Measurements from ENCODE around the gene TMEM94. TPM values are rescaled to one million over a fixed set of nuclear protein-coding genes. Genes with fewer than 3 reads are reported as not detected.

TMEM94 gene
- total RNA-seq, 1 experiment from 2014 or later, result 61.4 TPM

- Histone ChIP-seq H2BK20ac (ENCODE audit: low read depth, low read length, poor library complexity, severe bottlenecking) (no peak overlapping the region), H3K79me1 (ENCODE audit: insufficient read depth, low read depth, low read length, poor library complexity, severe bottlenecking) (no peaks in the 10 kb centered on the region), H3K23me2 (ENCODE audit: insufficient read length, low read depth, low read length, poor library complexity, severe bottlenecking) (no peaks in the 10 kb centered on the region), H2BK15ac (ENCODE audit: low read depth, low read length) (no peak overlapping the region), H3K9ac (ENCODE audit: extremely low read depth, insufficient read length, low read length) (no peak overlapping the region), H2BK12ac (ENCODE audit: insufficient read length, low read depth, low read length) (no peak overlapping the region), H3K18ac (ENCODE audit: insufficient read length, low read depth, low read length) (no peak overlapping the region), H4K91ac (ENCODE audit: insufficient read length, low read depth, low read length) (no peak overlapping the region), H3K14ac (ENCODE audit: insufficient read depth, low read length) (no peak overlapping the region), H3K23ac (ENCODE audit: insufficient read length, low read depth, low read length) (no peak overlapping the region), H3K56ac (ENCODE audit: insufficient read length, low read depth, low read length) (no peak overlapping the region), H2AFZ (ENCODE audit: low read length) (no peak overlapping the region), H3K27ac (ENCODE audit: insufficient read length, low read depth, low read length) (no peak overlapping the region), H4K20me1 (ENCODE audit: control insufficient read depth, insufficient read depth, insufficient read length) (no peaks in the 10 kb centered on the region), H4K8ac (replicated peaks; ENCODE audit: insufficient read length, low read depth, low read length) (no peak overlapping the region), H2AK5ac (ENCODE audit: insufficient read length, low read length) (no peak overlapping the region), H2BK5ac (ENCODE audit: insufficient read length, low read length) (no peak overlapping the region), H3T11ph (ENCODE audit: low read length) (no peak overlapping the region), H4K5ac (ENCODE audit: insufficient read length, low read depth, low read length) (no peak overlapping the region), H3K4me1 (ENCODE audit: insufficient read depth, low read length) (no peaks in the 10 kb centered on the region), H3K27me3 (ENCODE audit: insufficient read depth, low read length) (no peaks in the 10 kb centered on the region), H3K4me2 (ENCODE audit: insufficient read depth, insufficient read length, low read length) (no peak overlapping the region), H3K4ac (ENCODE audit: low read depth, low read length) (no peak overlapping the region), H2BK120ac (ENCODE audit: low read depth, low read length, poor library complexity, severe bottlenecking) (no peak overlapping the region), H3K9me3 (ENCODE audit: control insufficient read depth, low read depth, low read length) (no peaks in the 10 kb centered on the region), H3K79me2 (ENCODE audit: insufficient read depth, low read length) (no peaks in the 10 kb centered on the region)
- Mint-ChIP-seq H3K36me3 (ENCODE audit: insufficient read depth in 1 of 3, low read depth in 3 of 3) (peaks cover 1 to 9% (median 4%) of the 10 kb centered on the region in 3 experiments; a peak in 3 of 7 replicates), H3K4me1 (peaks cover 14 to 23% of the 10 kb centered on the region in 2 experiments), H3K9me3 (no peaks in the 10 kb centered on the region), H3K27me3 (ENCODE audit: low read depth) (no peaks in the 10 kb centered on the region), H3K4me3 (no peak overlapping the region), H3K27ac (no peak overlapping the region)
- WGBS (ENCODE audit: extremely low coverage, insufficient read length, low lambda C conversion rate), result no CpG with 5 or more reads among the region's 12 CpGs
- no peak for DNase-seq
- TF ChIP-seq CTCF (conservative IDR thresholded peaks at IDR 0.05), result no peak
These were observed 29.3 kb downstream of the TMEM94 start for GRCh38 chr17:75485688-75486087.
